Activated naive CD8-positive, alpha-beta T cell treated with anti-CD3 and anti-CD28 coated beads, Interleukin-2, amount 10 ng/mL, durations not matched to agents 7 days and 5 days (primary cell): ENCODE data around the gene ECE1. TPM values are rescaled to one million over a fixed set of nuclear protein-coding genes. Genes with fewer than 3 reads are reported as not detected.

Source experiments
- ATAC-seq: fragments of 150-1000 bp; cut with Tn5 transposase; one replicate; pipeline ENCODE4 v1.10.0; 2021; ENCODE audit warnings: low read depth, moderate library complexity
- POLR2A ChIA-PET: fragments of 350-600 bp; sonication (Branson Sonifier 250); formaldehyde crosslinking; loops from one replicate; lab custom pipeline; 2021; ENCODE audit warnings: antibody characterized with exemption; lab: Charles Lee
- DNase-seq: peaks from one replicate; pipeline ENCODE4 v3.0.0; 2021
- H3K27ac Mint-ChIP-seq: one replicate; pipeline ENCODE4 v1.8.0; 2022; ENCODE audit warnings: mild to moderate bottlenecking, mixed read lengths
- H3K27me3 Mint-ChIP-seq: one replicate; pipeline ENCODE4 v1.8.0; 2022; ENCODE audit warnings: mild to moderate bottlenecking, moderate library complexity, mixed read lengths
- H3K36me3 Mint-ChIP-seq: one replicate; pipeline ENCODE4 v1.8.0; 2021; ENCODE audit warnings: mild to moderate bottlenecking, mixed read lengths
- H3K4me1 Mint-ChIP-seq: one replicate; pipeline ENCODE4 v1.8.0; 2021; ENCODE audit warnings: mixed read lengths
- H3K4me3 Mint-ChIP-seq: one replicate; pipeline ENCODE4 v1.8.0; 2022; ENCODE audit warnings: mild to moderate bottlenecking, moderate library complexity, mixed read lengths
- H3K9me3 Mint-ChIP-seq: one replicate; pipeline ENCODE4 v1.8.0; 2021; ENCODE audit warnings: mixed read lengths
- total RNA-seq, 2 experiments: library from RNA; stranded (reverse); gene quantifications; one replicate each; pipeline ENCODE4 v1.2.3, GENCODE V29; 2021

The ECE1 gene
- total RNA-seq, 2 experiments from 2014 or later: 83.2 to 85.5 TPM

DNA sequence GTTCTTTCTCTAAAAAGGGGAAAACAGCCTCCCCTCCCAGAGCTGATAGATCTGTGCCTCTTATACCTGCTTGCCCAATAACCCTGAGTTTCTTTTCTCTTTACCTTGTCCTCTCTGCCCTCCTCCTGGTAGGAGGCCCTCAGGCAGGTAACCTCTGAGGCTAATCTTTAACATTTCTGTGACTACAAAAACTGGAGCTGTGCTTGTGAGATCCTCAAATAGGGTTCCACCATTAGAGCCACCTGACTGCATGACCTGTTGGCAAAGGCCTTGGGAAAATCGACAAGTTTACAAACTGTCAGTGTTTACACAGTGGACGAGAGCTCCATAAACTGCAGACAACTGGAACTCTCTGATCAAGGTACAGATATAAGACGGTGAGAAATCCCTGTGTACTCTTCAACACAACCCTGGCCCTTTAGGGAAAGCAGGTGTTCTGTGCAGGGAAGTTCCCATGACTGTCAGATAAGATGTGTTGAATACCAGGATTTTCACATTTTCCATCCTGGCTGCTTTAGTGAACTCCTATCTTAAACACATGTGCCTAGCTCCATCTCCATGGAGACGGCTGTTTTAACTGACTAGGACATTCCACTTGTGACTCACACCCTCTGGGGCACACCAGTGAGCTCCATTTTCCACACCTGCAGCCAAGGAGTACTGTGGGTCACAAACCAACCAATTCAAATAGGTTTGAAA lies 38.3 kb downstream of the ECE1 start:
- Mint-ChIP-seq H3K9me3 (no peaks in the 10 kb centered on the region), H3K36me3 (peaks cover 19% of the 10 kb centered on the region), H3K27ac (no peak overlapping the region), H3K4me3 (no peak overlapping the region), H3K27me3 (no peaks in the 10 kb centered on the region), H3K4me1 (peaks cover 7% of the 10 kb centered on the region)
- POLR2A ChIA-PET: no interaction called here
- ATAC-seq (no peak), DNase-seq (no peak)

DNA sequence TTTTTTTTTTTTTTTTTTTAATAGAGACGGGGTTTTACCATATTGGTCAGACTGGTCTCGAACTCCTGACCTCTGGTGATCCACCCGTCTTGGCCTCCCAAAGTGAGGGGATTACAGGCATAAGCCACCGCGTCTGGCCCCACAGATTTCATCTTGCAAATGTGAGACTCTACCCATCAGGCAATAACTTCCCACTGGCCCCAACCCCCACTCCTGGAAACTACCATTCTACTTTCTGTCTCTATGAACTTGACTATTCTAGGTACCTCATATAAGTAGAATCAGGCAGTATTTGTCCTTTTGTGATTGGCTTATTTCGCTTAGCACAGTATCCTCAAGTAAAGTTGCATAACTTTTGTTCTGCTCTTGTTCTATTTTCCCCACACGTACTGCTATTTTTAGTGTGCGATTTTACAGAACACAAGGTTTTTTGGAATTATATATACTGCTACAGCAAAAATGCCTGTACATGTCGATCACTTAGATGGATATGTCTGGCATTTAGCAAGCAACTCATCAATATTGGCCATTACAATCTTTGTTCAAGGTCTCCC lies 40.2 kb downstream of the ECE1 start:
- Mint-ChIP-seq H3K36me3 (peaks cover 23% of the 10 kb centered on the region), H3K4me1 (no peaks in the 10 kb centered on the region), H3K4me3 (no peak overlapping the region), H3K27ac (no peak overlapping the region), H3K27me3 (no peaks in the 10 kb centered on the region), H3K9me3 (no peaks in the 10 kb centered on the region)
- no peak for DNase-seq
- POLR2A ChIA-PET: interaction anchor here (0.6 to 1.1 kb wide), 2 partner anchors 8 to 11 kb away, joined by 3 to 6 read pairs; no protein-coding TSS in a partner anchor
- no peak for ATAC-seq

DNA sequence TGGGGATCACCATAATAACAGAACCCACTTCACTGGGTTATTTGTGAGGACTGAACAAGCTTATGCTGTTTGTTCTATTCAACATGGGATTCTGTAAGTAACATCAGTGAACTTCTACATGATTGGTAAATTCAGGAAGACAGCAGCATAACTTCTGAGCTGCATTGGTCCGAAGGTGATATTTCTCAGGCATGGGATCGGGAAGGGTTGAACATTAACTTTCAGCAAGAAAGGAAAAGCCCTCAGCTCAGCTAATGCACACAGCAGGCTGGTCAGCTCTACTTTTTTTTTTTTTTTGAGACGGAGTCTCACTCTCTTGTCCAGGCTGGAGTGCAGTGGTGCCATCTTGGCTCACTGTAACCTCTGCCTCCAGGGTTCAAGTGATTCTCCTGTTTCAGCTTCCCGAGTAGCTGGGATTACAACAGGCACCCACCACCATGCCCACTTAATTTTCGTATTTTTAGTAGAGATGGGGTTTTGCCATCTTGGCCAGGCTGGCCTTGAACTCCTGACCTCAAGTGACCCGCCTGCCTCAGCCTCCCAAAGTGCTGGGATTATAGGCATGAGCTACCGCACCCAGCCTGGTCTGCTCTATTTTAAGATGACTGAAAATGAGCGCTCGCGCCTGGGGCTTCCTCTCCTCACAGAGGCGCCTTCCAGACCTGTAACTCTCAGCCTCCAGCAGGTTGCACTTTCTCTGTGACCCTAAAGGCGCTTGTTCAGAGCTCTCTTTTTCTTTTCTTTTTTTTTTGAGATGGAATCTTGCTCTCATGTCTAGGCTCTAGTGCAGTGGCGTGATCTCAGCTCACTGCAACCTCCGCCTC lies 42.2 kb downstream of the ECE1 start:
- no peaks in the 10 kb centered on the region for H3K27me3 Mint-ChIP-seq
- H3K4me3 Mint-ChIP-seq: no peak overlapping the region
- ATAC-seq: no peak
- H3K36me3 Mint-ChIP-seq: peaks cover 23% of the 10 kb centered on the region
- H3K9me3 Mint-ChIP-seq: no peaks in the 10 kb centered on the region
- no peak for DNase-seq
- POLR2A ChIA-PET: interaction anchor here (0.6 kb wide), 1 partner anchor 116 kb away, joined by 3 read pairs; no protein-coding TSS in a partner anchor
- H3K27ac Mint-ChIP-seq: no peak overlapping the region
- H3K4me1 Mint-ChIP-seq: no peaks in the 10 kb centered on the region

DNA sequence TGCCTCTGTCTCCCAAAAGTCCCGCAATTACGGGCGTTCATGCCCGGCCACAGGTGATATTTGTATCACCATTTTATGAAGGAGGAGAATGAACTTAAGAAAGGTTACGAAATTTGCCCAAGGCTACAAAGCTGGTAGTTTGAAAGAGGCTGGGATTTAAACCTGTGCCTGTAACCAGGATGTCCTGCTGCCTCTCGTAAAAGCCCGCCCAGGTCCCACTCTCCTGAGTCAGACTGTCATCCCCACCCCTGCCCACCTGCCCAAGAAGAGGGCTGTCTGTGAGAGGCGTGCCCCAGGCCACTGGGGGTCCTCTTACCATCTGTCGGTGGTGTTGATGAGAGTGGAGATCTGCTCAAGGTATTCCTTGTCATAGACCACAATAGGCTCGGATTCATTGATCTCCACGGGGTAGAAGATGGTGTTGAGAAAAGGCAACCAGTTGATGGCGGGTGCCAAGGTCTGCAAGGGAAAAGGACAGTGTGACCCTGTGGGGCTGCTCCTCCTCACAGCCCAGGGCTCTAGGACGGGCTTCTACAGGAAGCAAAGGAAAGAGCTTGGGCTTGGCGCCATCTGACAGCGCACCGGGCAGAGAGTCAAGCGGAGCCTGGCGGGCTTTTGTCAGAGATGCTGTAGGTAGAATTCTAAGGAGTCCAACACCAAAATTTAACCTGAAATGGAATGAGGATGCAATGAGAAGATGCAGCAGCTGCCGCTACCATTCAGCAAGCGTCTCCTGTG lies 43.2 kb downstream of the ECE1 start:
- Mint-ChIP-seq H3K36me3 (peaks cover 20% of the 10 kb centered on the region), H3K27me3 (no peaks in the 10 kb centered on the region)
- POLR2A ChIA-PET: interaction anchor here (0.5 kb wide), 1 partner anchor 191 kb away, joined by 3 read pairs; no protein-coding TSS in a partner anchor

DNA sequence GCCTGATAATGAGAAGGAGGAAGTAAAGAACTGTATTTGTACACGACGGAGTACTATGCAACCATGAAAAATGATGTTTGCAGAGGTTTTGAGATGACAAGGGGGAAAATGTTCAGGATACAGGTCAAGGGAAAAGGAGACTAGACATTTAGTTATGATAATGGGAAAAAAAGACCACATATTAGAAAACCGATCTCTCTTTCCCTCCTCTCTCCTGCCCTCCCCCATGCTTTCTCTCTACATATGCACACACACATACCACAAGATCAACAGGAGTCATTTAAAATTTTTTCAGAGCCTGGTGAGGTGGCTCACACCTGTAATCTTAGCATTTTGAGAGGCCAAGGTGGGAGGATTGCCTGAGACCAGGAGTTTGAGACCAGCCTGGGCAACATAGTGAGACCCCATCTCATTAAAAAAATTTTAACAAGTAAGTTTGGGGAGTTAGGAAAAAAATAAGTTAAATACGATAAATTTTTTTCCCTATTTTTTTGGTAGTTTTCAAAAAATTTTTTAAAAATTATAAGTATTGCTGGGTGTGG lies 44.5 kb downstream of the ECE1 start:
- Mint-ChIP-seq H3K36me3 (peaks cover 23% of the 10 kb centered on the region), H3K4me3 (no peak overlapping the region), H3K4me1 (no peaks in the 10 kb centered on the region), H3K9me3 (no peaks in the 10 kb centered on the region), H3K27me3 (no peaks in the 10 kb centered on the region), H3K27ac (no peak overlapping the region)
- DNase-seq (no peak), ATAC-seq (no peak)
- POLR2A ChIA-PET: no interaction called here

More for the DNA sequence above, 43.2 kb downstream of the ECE1 start:
- ATAC-seq (no peak), DNase-seq (no peak)
- Mint-ChIP-seq H3K4me3 (no peak overlapping the region), H3K27ac (no peak overlapping the region), H3K4me1 (no peaks in the 10 kb centered on the region), H3K9me3 (no peaks in the 10 kb centered on the region)

DNA sequence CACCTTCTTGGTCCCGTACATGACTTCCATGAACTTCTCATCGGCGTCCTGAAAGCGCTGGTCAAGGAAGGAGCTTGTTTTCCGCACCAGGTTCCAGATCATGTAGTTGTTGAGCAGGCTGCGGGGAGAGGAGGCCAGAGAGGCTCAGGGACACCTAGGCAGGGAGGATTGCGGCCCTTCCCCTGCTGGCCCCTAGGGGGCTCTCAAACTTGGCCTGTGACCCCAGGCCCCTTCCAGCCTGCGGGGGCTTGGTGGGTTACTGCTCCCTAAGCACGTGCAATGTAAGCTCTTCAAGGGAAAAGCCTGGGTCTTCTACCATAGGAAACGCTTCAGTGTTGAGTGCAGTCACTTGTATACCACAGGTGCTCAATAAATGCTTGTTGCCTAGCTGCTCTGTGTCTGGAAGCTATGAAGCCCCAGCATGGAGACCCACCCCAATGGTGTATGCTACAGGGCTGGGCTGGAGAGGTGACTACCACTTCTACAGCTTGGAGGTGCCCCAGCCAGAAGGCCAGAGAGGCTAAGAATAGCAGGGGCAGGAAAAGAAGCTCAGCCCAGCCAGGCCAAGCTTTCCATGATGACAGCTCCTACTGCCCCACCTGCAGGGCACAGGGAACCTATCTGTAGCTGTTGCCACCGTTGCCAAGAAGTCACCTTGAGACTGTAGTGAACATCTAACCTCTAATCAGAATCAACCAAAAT lies 45.1 kb downstream of the ECE1 start:
- no peak overlapping the region for H3K27ac Mint-ChIP-seq
- no peak for ATAC-seq

DNA sequence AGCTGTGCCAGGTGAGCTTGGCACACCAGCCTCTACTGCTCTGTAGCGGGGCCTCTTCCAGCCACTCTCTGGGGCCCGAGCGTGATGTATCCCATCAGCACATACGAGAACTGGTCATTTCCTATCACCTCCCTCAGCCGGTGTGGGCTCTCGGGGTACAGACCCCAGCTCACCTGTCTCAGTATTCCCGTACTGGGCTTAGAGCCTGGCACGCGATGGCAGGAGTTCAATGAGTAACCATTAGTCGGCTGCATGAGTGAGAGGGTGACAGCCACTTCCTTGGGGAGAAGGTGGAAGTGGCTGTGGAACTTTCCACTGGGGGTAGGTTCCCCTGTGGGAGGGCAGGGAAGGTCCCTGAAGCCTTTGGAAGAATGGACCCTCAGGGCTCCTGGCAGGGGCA lies 46.1 kb downstream of the ECE1 start:
- peaks cover 22% of the 10 kb centered on the region for H3K36me3 Mint-ChIP-seq
- H3K27ac Mint-ChIP-seq: no peak overlapping the region
- peaks cover 3% of the 10 kb centered on the region for H3K4me1 Mint-ChIP-seq
- H3K27me3 Mint-ChIP-seq: no peaks in the 10 kb centered on the region
- H3K9me3 Mint-ChIP-seq: no peaks in the 10 kb centered on the region
- POLR2A ChIA-PET: no interaction called here
- DNase-seq (no peak), ATAC-seq (no peak)
- no peak overlapping the region for H3K4me3 Mint-ChIP-seq

More for the DNA sequence above, 45.1 kb downstream of the ECE1 start:
- no peak overlapping the region for H3K4me3 Mint-ChIP-seq
- no peaks in the 10 kb centered on the region for H3K27me3 Mint-ChIP-seq
- DNase-seq: no peak
- peaks cover 3% of the 10 kb centered on the region for H3K4me1 Mint-ChIP-seq
- POLR2A ChIA-PET: no interaction called here
- peaks cover 23% of the 10 kb centered on the region for H3K36me3 Mint-ChIP-seq
- H3K9me3 Mint-ChIP-seq: no peaks in the 10 kb centered on the region

DNA sequence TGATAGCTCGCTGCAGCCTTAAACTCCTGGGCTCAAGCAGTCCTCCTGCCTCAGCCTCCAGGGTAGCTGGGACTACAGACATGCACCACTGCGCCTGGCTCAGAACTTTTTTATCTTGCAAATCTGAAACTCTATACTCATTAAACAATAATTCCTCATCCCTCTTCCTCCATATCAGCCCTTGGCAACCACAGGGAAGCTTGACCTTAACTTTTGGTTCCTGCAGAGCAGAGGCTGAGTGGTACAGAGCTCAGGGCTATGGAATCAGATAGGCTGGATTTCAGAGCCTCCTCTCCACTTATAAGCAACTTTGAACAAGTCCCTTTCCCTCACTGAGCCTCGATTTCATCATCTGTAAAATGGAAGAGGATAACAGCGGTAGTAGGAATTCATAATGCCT lies 47.4 kb downstream of the ECE1 start:
- Mint-ChIP-seq H3K9me3 (no peaks in the 10 kb centered on the region), H3K27ac (no peak overlapping the region), H3K36me3 (peaks cover 21% of the 10 kb centered on the region), H3K4me3 (no peak overlapping the region), H3K4me1 (peaks cover 3% of the 10 kb centered on the region), H3K27me3 (no peaks in the 10 kb centered on the region)
- DNase-seq (no peak), ATAC-seq (no peak)
- POLR2A ChIA-PET: interaction anchor here (0.7 kb wide), 1 partner anchor 487 kb away, joined by 3 read pairs; no protein-coding TSS in a partner anchor

DNA sequence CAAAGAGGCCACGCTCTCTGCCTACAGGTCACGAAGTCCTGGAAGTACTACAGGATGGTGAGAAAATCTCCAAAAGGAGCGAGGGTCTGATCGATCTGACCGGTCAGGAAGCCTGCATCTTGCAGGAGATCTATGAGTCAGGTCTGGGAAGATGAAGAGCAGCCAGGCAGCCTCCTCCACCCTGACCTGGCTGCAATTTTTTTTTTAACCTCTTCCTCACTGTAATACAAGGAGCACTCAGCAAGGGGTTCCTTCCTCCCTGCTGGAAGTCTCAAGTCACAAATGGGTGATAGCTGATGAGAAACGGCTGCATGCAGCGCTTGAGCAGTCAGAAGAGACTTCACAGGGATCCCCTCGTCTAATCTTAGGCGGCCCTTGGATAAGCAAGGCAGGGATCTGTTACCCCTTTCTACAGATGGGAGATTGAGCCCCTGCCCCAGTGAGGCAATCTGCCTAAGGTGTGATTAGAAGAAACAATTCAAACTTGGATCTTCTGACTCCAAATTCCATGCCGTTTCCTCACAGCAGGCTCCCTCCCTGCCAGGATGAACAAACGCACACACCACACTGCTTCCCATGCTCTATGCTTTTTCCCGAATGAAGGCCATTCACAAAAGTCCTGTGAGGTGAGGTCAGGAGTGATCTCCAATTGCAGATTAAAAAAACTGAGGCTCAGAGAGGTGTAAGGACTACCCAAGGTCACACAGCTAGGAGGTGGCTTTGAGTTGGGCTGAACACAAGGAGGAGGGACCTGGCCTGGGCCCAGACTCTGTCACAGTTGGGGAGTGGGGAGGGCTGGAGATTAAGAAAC lies 48.3 kb downstream of the ECE1 start:
- Mint-ChIP-seq H3K4me1 (peaks cover 3% of the 10 kb centered on the region), H3K9me3 (no peaks in the 10 kb centered on the region), H3K27ac (peak overlapping the region; percentile 12), H3K27me3 (no peaks in the 10 kb centered on the region), H3K36me3 (peaks cover 21% of the 10 kb centered on the region), H3K4me3 (no peak overlapping the region)
- POLR2A ChIA-PET: no interaction called here
- no peak for DNase-seq
- ATAC-seq: no peak

DNA sequence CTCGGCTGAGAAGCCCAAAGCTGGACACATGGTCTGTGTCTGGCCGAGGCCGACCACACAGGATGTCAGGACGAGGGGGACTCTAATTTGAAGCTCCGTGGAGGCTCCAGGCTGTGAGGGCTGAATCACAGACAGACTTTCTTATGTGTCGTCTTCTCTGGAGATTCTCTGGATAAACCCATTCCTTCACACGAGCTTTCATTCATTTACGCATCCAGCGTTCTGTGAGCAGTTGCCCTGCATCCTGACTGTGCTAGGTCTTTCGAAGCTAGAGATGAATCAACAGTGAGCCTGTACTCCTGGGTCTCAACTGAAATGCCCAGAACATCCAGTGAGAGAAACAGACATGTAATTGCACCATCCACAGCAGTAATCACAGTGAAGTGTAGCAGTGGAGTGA lies 49.6 kb downstream of the ECE1 start:
- peaks cover 13% of the 10 kb centered on the region for H3K36me3 Mint-ChIP-seq
- no peaks in the 10 kb centered on the region for H3K27me3 Mint-ChIP-seq
- H3K4me3 Mint-ChIP-seq: no peak overlapping the region
- DNase-seq (no peak), ATAC-seq (no peak)
- POLR2A ChIA-PET: no interaction called here
- H3K9me3 Mint-ChIP-seq: no peaks in the 10 kb centered on the region
- H3K4me1 Mint-ChIP-seq: peaks cover 3% of the 10 kb centered on the region
- no peak overlapping the region for H3K27ac Mint-ChIP-seq

DNA sequence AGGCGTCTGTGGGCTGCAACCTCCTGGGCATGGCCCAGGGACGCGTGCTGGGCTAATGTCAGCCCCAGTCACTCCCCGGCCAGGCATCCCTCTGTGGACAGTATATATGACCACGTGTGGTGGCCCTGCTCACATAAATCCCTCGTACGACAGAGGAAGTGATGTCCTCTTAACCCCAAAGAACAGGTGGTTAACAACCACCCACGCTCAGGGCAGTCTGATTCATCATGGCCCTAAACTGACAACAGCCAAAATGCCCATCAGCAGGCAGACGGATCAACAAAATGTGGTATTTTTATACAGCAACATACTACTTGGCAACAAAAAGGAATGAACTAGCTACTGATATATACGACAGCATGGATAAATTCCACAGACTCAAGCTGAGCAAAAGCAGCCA lies 51.0 kb downstream of the ECE1 start:
- no peaks in the 10 kb centered on the region for H3K9me3 Mint-ChIP-seq
- ATAC-seq: no peak
- peaks cover 11% of the 10 kb centered on the region for H3K36me3 Mint-ChIP-seq
- H3K27me3 Mint-ChIP-seq: no peaks in the 10 kb centered on the region
- H3K4me1 Mint-ChIP-seq: peaks cover 3% of the 10 kb centered on the region
- DNase-seq: no peak
- peak overlapping the region; percentile 54 for H3K27ac Mint-ChIP-seq
- POLR2A ChIA-PET: no interaction called here
- no peak overlapping the region for H3K4me3 Mint-ChIP-seq
